WTC11 (cell line): Measurements from ENCODE around the gene URB1. TPM values are rescaled to one million over a fixed set of nuclear protein-coding genes. Genes with fewer than 3 reads are reported as not detected.
A peak's percentile ranks its signal among the peaks of the same experiment; 100 is the strongest.

Source experiments
- ATAC-seq: fragments of 200-7000 bp; cut with Tn5 transposase; 2 replicates; pipeline ENCODE4 v1.10.0; 2021; ENCODE audit warnings: mild to moderate bottlenecking, moderate library complexity
- CTCF ChIA-PET: fragments of 300-600 bp; sonication (Branson Sonifier 250); formaldehyde crosslinking; loops from one replicate; lab custom pipeline; 2021; ENCODE audit warnings: antibody characterized with exemption; lab: Charles Lee
- POLR2A ChIA-PET: fragments of 350-600 bp; sonication (Branson Sonifier 250); formaldehyde crosslinking; loops from one replicate; lab custom pipeline; 2021; ENCODE audit warnings: antibody characterized with exemption; lab: Charles Lee
- DNase-seq: peaks from one replicate; pipeline ENCODE4 v3.0.0; 2021; ENCODE audit warnings: low spot score
- H3K27ac Mint-ChIP-seq: 2 replicates; pipeline ENCODE4 v1.8.0; 2021; ENCODE audit warnings: mixed read lengths
- H3K27me3 Mint-ChIP-seq: 2 replicates; pipeline ENCODE4 v1.8.0; 2021; ENCODE audit warnings: low read depth, mild to moderate bottlenecking, moderate library complexity, mixed read lengths
- H3K36me3 Mint-ChIP-seq: 2 replicates; pipeline ENCODE4 v1.8.0; 2021; ENCODE audit warnings: mixed read lengths
- H3K4me1 Mint-ChIP-seq: 2 replicates; pipeline ENCODE4 v1.8.0; 2022; ENCODE audit warnings: mixed read lengths
- H3K4me3 Mint-ChIP-seq: 2 replicates; pipeline ENCODE4 v1.8.0; 2021; ENCODE audit warnings: mild to moderate bottlenecking, moderate library complexity, mixed read lengths
- H3K9me3 Mint-ChIP-seq: 2 replicates; pipeline ENCODE4 v1.8.0; 2021; ENCODE audit warnings: mixed read lengths
- ARID4B ChIP-seq: sonication (generic); formaldehyde crosslinking; IDR thresholded peaks from 2 replicates; pipeline ENCODE4 v1.8.0; 2023; ENCODE audit warnings: missing genetic modification reagents, mild to moderate bottlenecking, borderline replicate concordance
- ATF2 ChIP-seq: sonication (generic); formaldehyde crosslinking; IDR thresholded peaks from 2 replicates; pipeline ENCODE4 v1.8.1; 2022; ENCODE audit warnings: low read depth, missing genetic modification reagents, borderline replicate concordance
- CREM ChIP-seq: sonication (generic); formaldehyde crosslinking; IDR thresholded peaks from 2 replicates; pipeline ENCODE4 v1.8.1; 2022; ENCODE audit warnings: mild to moderate bottlenecking, missing genetic modification reagents, moderate library complexity
- E2F5 ChIP-seq: sonication (generic); formaldehyde crosslinking; IDR thresholded peaks from 2 replicates; pipeline ENCODE4 v1.8.1; 2022; ENCODE audit warnings: mild to moderate bottlenecking, moderate library complexity, missing genetic modification reagents
- FOXK1 ChIP-seq: sonication (generic); formaldehyde crosslinking; IDR thresholded peaks from 2 replicates; pipeline ENCODE4 v1.8.0; 2022; ENCODE audit warnings: mild to moderate bottlenecking, moderate library complexity, missing genetic modification reagents
- HMGXB4 ChIP-seq: sonication (generic); formaldehyde crosslinking; IDR thresholded peaks from 2 replicates; pipeline ENCODE4 v1.8.1; 2023; ENCODE audit warnings: mild to moderate bottlenecking, moderate library complexity, missing genetic modification reagents
- IRF1 ChIP-seq: sonication (generic); formaldehyde crosslinking; IDR thresholded peaks from 2 replicates; pipeline ENCODE4 v1.8.0; 2023; ENCODE audit warnings: missing genetic modification reagents
- NFYB ChIP-seq: sonication (generic); formaldehyde crosslinking; conservative IDR thresholded peaks from 2 replicates; pipeline ENCODE4 v1.8.0; 2022; ENCODE audit warnings: low read depth, missing genetic modification reagents
- SMAD3 ChIP-seq: sonication (generic); formaldehyde crosslinking; IDR thresholded peaks from 2 replicates; pipeline ENCODE4 v1.8.0; 2022; ENCODE audit warnings: missing genetic modification reagents, mild to moderate bottlenecking, borderline replicate concordance
- USF2 ChIP-seq: sonication (generic); formaldehyde crosslinking; IDR thresholded peaks from 2 replicates; pipeline ENCODE4 v1.8.1; 2023; ENCODE audit warnings: mild to moderate bottlenecking, missing genetic modification reagents, moderate library complexity
- ZNF121 ChIP-seq: sonication (generic); formaldehyde crosslinking; IDR thresholded peaks from 2 replicates; pipeline ENCODE4 v1.8.0; 2023; ENCODE audit warnings: missing genetic modification reagents
- ZNF232 ChIP-seq: sonication (generic); formaldehyde crosslinking; IDR thresholded peaks from 2 replicates; pipeline ENCODE4 v1.8.0; 2022; ENCODE audit warnings: mild to moderate bottlenecking, missing genetic modification reagents
- ZNF671 ChIP-seq: fragments of 250-450 bp; sonication (Bioruptor Pico); IDR thresholded peaks from 2 replicates; pipeline ENCODE4 v1.8.0; 2021; ENCODE audit warnings: mild to moderate bottlenecking
- total RNA-seq: library from RNA; stranded (reverse); gene quantifications from 3 replicates; pipeline ENCODE4 v1.2.3, GENCODE V29; 2021
- TF ChIP-seq, protein P1 (sequence below): sonication (generic); formaldehyde crosslinking; IDR thresholded peaks from 2 replicates; pipeline ENCODE4 v1.8.0; 2022; ENCODE audit warnings: mild to moderate bottlenecking, missing genetic modification reagents

The URB1 gene
- total RNA-seq, 1 experiment from 2014 or later = 38.7 TPM

DNA sequence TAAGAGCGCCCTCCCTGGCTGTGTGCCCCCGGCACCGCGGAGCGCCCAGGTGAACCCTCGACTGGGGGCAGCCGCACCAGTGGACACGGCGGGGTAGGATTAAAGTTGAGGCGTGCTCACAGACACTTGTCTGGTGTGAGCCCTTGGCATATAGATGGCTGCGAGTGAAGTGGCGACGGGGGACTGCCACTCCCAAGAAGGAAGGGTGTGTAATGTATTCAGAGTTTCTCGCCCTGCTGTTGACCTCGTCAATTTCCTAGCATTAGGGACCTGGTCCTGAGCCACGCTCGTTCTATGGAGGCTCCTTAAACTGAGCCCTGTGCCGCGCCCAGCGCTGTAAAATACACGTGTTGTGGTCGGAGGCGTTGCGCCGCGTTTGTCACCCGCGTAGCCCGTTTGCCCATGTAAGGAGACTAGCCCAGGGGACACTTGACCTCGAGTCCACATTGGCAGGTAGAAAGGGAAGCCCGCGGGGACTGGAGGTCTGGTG is 20.2 kb upstream of the URB1 start:
- DNase-seq = peak; percentile 19
- Mint-ChIP-seq H3K27me3 (peaks cover 60% of the 10 kb centered on the region), H3K4me3 (peak overlapping the region; percentile 73), H3K27ac (no peak overlapping the region), H3K36me3 (no peaks in the 10 kb centered on the region)
- ChIA-PET CTCF (interaction anchor here (1.2 to 4.6 kb wide), 5 partner anchors 10 to 191 kb away, joined by 3 to 24 read pairs (median 5); no protein-coding TSS in a partner anchor), POLR2A (no interaction called here)
- TF ChIP-seq, protein P1, sequence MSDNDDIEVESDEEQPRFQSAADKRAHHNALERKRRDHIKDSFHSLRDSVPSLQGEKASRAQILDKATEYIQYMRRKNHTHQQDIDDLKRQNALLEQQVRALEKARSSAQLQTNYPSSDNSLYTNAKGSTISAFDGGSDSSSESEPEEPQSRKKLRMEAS = peak; percentile 67; the same call in 1 of the 2 replicates
- peak; percentile 19 for TF ChIP-seq HMGXB4 (CRISPR knock-in tag)
- no peak for TF ChIP-seq USF2 (CRISPR knock-in tag)
- 0 out of 2 replicates have a peak, but pooled peaks have one; percentile 44 for TF ChIP-seq CREM (CRISPR knock-in tag)
- TF ChIP-seq, all 79 proteins: peak for 3
- Mint-ChIP-seq H3K4me1 (peaks cover 33% of the 10 kb centered on the region), H3K9me3 (no peaks in the 10 kb centered on the region)
- peak; percentile 11 for ATAC-seq

- no peak within 1 kb of the TSS for H3K27ac Mint-ChIP-seq
- peak; percentile 80 for ATAC-seq
- peak; percentile 60 for DNase-seq
- POLR2A ChIA-PET = interaction anchor here (1.4 kb wide), 1 partner anchor 188 kb away, joined by 4 read pairs; no protein-coding TSS in a partner anchor
- peaks cover 33% of the 10 kb centered on the region for H3K4me1 Mint-ChIP-seq
- H3K36me3 Mint-ChIP-seq = no peaks in the 10 kb centered on the region
- peaks cover 60% of the 10 kb centered on the region for H3K27me3 Mint-ChIP-seq
- peak within 1 kb of the TSS; percentile 83 for H3K4me3 Mint-ChIP-seq
- H3K9me3 Mint-ChIP-seq = no peaks in the 10 kb centered on the region
- CTCF ChIA-PET = interaction anchor here (1.2 to 4.6 kb wide), 10 partner anchors 9 to 200 kb away, joined by 3 to 24 read pairs (median 5); partner anchors contain the start of gene CFAP298
- TF ChIP-seq SMAD3 (CRISPR knock-in tag) (0 out of 2 replicates have a peak, but pooled peaks have one; percentile 68), ARID4B (CRISPR knock-in tag) (no peak), NFYB (CRISPR knock-in tag) (no peak), E2F5 (peak; percentile 21; the same call in 1 of the 2 replicates), ATF2 (no peak), ZNF671 (CRISPR knock-in tag) (no peak), USF2 (CRISPR knock-in tag) (peak; percentile 32; the same call in 1 of the 2 replicates), FOXK1 (CRISPR knock-in tag) (peak; percentile 75; the same call in 1 of the 2 replicates), ZNF232 (CRISPR knock-in tag) (peak; percentile 63; the same call in 1 of the 2 replicates), IRF1 (CRISPR knock-in tag) (0 out of 2 replicates have a peak, but pooled peaks have one; percentile 77), ZNF121 (CRISPR knock-in tag) (peak; percentile 97; the same call in 1 of the 2 replicates)
Observed at GRCh38 chr21:32412162-32413014, 19.6 kb upstream of the URB1 start, which contains the start of gene EVA1C. Gene EVA1C, plus strand, starts transcription at chr21:32412706. Its CDS starts 148 bp downstream, at chr21:32412854.
